Esophagus muscularis mucosa (tissue), 3 donors: Measurements from ENCODE around the gene WWOX.

Experiments
- CTCF ChIP-seq, 3 experiments: fragments of 200-600 bp in 2 of 3; fragments of 450-650 bp in 1 of 3; sonication (generic) in 2 of 3; IDR thresholded peaks; one replicate each; pipeline ENCODE4 v1.5.1; 2017 to 2019; ENCODE audit warnings: antibody characterized with exemption in 3 of 3, mild to moderate bottlenecking in 2 of 3, moderate library complexity in 1 of 3
- EP300 ChIP-seq: sonication (generic); formaldehyde crosslinking; IDR thresholded peaks from one replicate; pipeline ENCODE4 v1.6.1; 2017; ENCODE audit warnings: antibody characterized with exemption

GRCh38 chr16:78957317-78958100 lies 858.1 kb downstream of the WWOX start:
- TF ChIP-seq CTCF (IDR thresholded peaks at IDR 0.05) (no peak), EP300 (no peak)
